ENCODE measurements around the gene DR1.

DR1 gene

DNA sequence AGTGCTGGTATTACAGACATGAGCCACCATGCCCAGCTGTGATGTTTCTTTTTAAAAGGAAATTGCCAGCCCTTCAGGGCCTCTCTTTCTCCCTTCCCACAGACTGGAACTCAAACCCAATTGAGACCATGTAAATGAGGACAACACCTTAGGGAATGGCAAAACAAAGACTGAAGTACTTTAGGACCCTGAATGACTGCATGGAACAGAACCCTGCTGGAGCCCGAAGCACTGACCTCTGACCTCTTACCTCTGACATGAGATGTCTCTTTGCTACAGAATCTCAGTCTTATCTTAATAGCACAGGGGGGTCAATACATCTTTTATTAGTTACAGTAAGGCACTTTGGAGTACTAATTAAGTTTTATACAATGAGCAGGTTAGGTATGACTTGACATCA, 15.5 kb upstream of the DR1 start:
- Mint-ChIP-seq H3K4me3 (no peak overlapping the region), H3K36me3 (ENCODE audit: low read depth) (peaks cover 4% of the 10 kb centered on the region), H3K9me3 (no peaks in the 10 kb centered on the region), H3K4me1 (ENCODE audit: low read depth) (no peaks in the 10 kb centered on the region), H3K27ac (no peak overlapping the region), H3K27me3 (no peaks in the 10 kb centered on the region)

DNA sequence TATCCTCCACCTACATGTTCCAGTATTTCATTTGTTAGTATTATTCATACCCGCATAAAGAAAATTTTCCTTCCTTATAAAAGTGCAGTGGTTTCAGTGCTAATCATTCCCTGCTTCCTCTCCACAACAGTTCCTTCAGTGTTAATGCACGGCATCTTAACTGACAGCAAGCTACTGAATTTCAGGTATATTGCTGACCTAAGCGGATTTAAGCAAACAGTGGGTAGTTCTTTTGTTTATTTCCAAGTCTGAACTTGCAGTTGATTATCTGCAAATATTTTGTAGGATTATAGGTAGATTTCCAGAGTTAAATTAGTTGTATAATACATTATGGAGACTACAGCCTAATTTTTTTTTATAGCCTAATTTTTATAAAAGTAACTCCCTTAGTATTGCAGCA, 15.1 kb upstream of the DR1 start:
- no peak overlapping the region for H3K27ac Mint-ChIP-seq
- no peaks in the 10 kb centered on the region for H3K27me3 Mint-ChIP-seq
- H3K9me3 Mint-ChIP-seq, result no peaks in the 10 kb centered on the region
- no peaks in the 10 kb centered on the region for H3K4me1 Mint-ChIP-seq (ENCODE audit: low read depth)
- no peak overlapping the region for H3K4me3 Mint-ChIP-seq
- H3K36me3 Mint-ChIP-seq (ENCODE audit: low read depth), result peaks cover 5% of the 10 kb centered on the region

GRCh38 chr1:93331412-93331811, 14.3 kb upstream of the DR1 start:
- Mint-ChIP-seq H3K4me3 (no peak overlapping the region), H3K9me3 (no peaks in the 10 kb centered on the region), H3K4me1 (ENCODE audit: low read depth) (no peaks in the 10 kb centered on the region), H3K36me3 (ENCODE audit: low read depth) (peaks cover 9% of the 10 kb centered on the region), H3K27me3 (no peaks in the 10 kb centered on the region), H3K27ac (no peak overlapping the region)

DNA sequence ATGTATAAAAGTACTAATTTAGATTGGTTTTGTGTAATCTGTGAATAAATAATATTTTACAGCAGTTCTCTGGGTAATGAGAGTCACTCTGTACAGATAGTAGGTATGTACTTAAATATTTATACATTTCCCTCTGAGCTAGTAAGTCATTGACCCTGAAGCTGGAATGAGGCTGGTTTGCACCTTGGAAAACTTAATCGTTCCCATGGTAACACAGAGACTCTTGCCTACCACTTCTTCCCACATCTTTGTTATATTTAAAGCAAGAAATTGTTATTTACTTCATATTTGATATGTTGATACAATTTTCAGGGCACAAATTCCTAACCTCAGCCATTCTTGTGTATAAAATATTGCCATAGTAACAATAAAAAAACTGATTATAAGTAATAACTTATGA, 13.3 kb upstream of the DR1 start:
- H3K4me1 Mint-ChIP-seq (ENCODE audit: low read depth), result no peaks in the 10 kb centered on the region
- no peaks in the 10 kb centered on the region for H3K9me3 Mint-ChIP-seq
- no peaks in the 10 kb centered on the region for H3K27me3 Mint-ChIP-seq
- H3K4me3 Mint-ChIP-seq, result no peak overlapping the region
- H3K36me3 Mint-ChIP-seq (ENCODE audit: low read depth), result peaks cover 16% of the 10 kb centered on the region
- no peak overlapping the region for H3K27ac Mint-ChIP-seq

- no peak overlapping the region for H3K27ac Mint-ChIP-seq
- no peaks in the 10 kb centered on the region for H3K9me3 Mint-ChIP-seq
- no peak overlapping the region for H3K4me3 Mint-ChIP-seq
- peaks cover 5% of the 10 kb centered on the region for H3K4me1 Mint-ChIP-seq (ENCODE audit: low read depth)
- H3K36me3 Mint-ChIP-seq (ENCODE audit: low read depth), result peaks cover 31% of the 10 kb centered on the region
- no peaks in the 10 kb centered on the region for H3K27me3 Mint-ChIP-seq
Measured at GRCh38 chr1:93338387-93339146, 7.1 kb upstream of the DR1 start.

GRCh38 chr1:93339171-93339697, 6.5 kb upstream of the DR1 start:
- H3K4me3 Mint-ChIP-seq, result no peak overlapping the region
- H3K36me3 Mint-ChIP-seq (ENCODE audit: low read depth), result peaks cover 31% of the 10 kb centered on the region
- H3K27me3 Mint-ChIP-seq, result no peaks in the 10 kb centered on the region
- H3K9me3 Mint-ChIP-seq, result no peaks in the 10 kb centered on the region
- H3K27ac Mint-ChIP-seq, result no peak overlapping the region
- H3K4me1 Mint-ChIP-seq (ENCODE audit: low read depth), result peaks cover 8% of the 10 kb centered on the region

- Mint-ChIP-seq H3K27me3 (no peaks in the 10 kb centered on the region), H3K4me3 (no peak overlapping the region), H3K9me3 (no peaks in the 10 kb centered on the region), H3K4me1 (ENCODE audit: low read depth) (peaks cover 14% of the 10 kb centered on the region), H3K36me3 (ENCODE audit: low read depth) (peaks cover 31% of the 10 kb centered on the region), H3K27ac (no peak overlapping the region)
Measured at GRCh38 chr1:93340090-93340489, 5.6 kb upstream of the DR1 start.

DNA sequence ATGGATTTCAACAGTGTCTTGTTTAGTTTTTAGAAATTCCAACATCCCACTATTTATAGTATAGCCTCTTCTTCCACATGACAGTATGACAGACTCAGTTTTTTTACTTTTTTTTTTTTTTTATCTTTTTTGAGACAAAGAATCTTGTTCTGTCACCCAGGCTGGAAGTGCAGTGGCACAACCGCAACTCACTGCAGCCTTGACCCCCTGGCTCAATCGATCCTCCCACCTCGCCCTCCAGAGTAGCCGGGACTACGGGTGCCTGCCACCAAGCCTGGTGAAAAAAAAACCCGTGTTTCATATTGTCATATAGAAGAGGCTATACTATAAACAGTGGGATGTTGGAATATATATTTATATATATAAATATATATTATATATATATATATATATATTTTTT, 1.2 kb upstream of the DR1 start:
- no peak overlapping the region for H3K4me3 Mint-ChIP-seq
- peaks cover 27% of the 10 kb centered on the region for H3K4me1 Mint-ChIP-seq (ENCODE audit: low read depth)
- H3K27ac Mint-ChIP-seq, result no peak overlapping the region
- no peaks in the 10 kb centered on the region for H3K27me3 Mint-ChIP-seq
- H3K36me3 Mint-ChIP-seq (ENCODE audit: low read depth), result peaks cover 28% of the 10 kb centered on the region
- no peaks in the 10 kb centered on the region for H3K9me3 Mint-ChIP-seq

- H3K27me3 Mint-ChIP-seq, result no peaks in the 10 kb centered on the region
- peak overlapping the region; percentile 95 for H3K27ac Mint-ChIP-seq
- H3K36me3 Mint-ChIP-seq (ENCODE audit: low read depth), result peaks cover 34% of the 10 kb centered on the region
- peak overlapping the region; percentile 98 for H3K4me3 Mint-ChIP-seq
- H3K9me3 Mint-ChIP-seq, result no peaks in the 10 kb centered on the region
- H3K4me1 Mint-ChIP-seq (ENCODE audit: low read depth), result peaks cover 32% of the 10 kb centered on the region
Measured at GRCh38 chr1:93344886-93345632, 648 bp upstream of the DR1 start.

GRCh38 chr1:93346421-93346993, 800 bp downstream of the DR1 start:
- H3K27me3 Mint-ChIP-seq, result no peaks in the 10 kb centered on the region
- peak overlapping the region; percentile 98 for H3K4me3 Mint-ChIP-seq
- no peaks in the 10 kb centered on the region for H3K9me3 Mint-ChIP-seq
- H3K4me1 Mint-ChIP-seq (ENCODE audit: low read depth), result peaks cover 41% of the 10 kb centered on the region
- peaks cover 43% of the 10 kb centered on the region for H3K36me3 Mint-ChIP-seq (ENCODE audit: low read depth)
- peak overlapping the region; percentile 94 for H3K27ac Mint-ChIP-seq

GRCh38 chr1:93347334-93347899, 1.7 kb downstream of the DR1 start:
- Mint-ChIP-seq H3K4me1 (ENCODE audit: low read depth) (peaks cover 46% of the 10 kb centered on the region), H3K4me3 (peak overlapping the region; percentile 98), H3K36me3 (ENCODE audit: low read depth) (peaks cover 46% of the 10 kb centered on the region), H3K27ac (peak overlapping the region; percentile 94), H3K27me3 (no peaks in the 10 kb centered on the region), H3K9me3 (no peaks in the 10 kb centered on the region)

- Mint-ChIP-seq H3K27me3 (no peaks in the 10 kb centered on the region), H3K36me3 (ENCODE audit: low read depth) (peaks cover 52% of the 10 kb centered on the region), H3K4me3 (peak overlapping the region; percentile 98), H3K27ac (peak overlapping the region; percentile 18), H3K9me3 (no peaks in the 10 kb centered on the region), H3K4me1 (ENCODE audit: low read depth) (peaks cover 52% of the 10 kb centered on the region)
Measured at GRCh38 chr1:93348104-93348728, 2.5 kb downstream of the DR1 start.

DNA sequence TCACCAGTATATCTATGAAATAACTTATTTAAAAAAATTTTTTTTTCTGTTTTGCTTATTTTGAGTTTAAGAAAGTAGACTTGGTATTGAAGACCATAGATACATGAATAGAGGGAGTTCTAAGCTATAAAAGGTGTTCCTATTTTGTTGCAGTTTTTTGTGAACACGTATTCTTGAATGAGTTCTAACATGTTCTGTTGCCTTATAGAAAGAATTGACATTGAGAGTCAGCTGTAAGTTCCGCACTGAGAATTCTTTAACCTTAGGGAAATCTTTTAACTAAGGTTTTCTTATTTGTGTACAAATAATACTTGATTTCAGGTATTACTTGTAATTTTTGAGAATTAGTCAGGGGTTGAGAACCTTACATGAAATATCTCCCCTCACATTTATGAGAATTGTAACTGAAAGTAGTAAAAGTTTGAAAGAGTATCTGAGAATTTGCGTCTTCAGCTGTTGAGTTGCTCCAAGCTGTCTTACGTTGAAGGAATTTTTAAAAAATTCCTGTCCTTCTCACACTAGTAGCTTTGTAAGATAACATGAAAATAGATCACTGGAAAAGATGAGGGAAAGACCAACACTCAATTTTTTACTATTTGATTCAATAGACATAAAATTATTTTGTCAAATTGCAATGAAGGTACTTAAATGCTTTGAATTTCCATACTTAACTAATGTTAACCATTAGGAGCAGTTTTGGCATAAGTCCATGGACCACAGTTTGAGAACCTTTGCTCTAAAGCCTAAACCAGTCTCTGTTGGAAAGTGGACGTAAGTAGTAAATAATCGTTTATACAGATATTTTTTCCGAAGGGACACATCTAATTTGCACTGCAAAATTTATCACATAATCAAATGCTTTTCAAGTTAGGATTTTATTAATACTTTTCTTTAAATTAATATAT, 3.8 kb downstream of the DR1 start:
- no peaks in the 10 kb centered on the region for H3K9me3 Mint-ChIP-seq
- peaks cover 53% of the 10 kb centered on the region for H3K4me1 Mint-ChIP-seq (ENCODE audit: low read depth)
- H3K27ac Mint-ChIP-seq, result peak overlapping the region; percentile 70
- H3K4me3 Mint-ChIP-seq, result peak overlapping the region; percentile 98
- H3K36me3 Mint-ChIP-seq (ENCODE audit: low read depth), result peaks cover 62% of the 10 kb centered on the region
- no peaks in the 10 kb centered on the region for H3K27me3 Mint-ChIP-seq

- H3K36me3 Mint-ChIP-seq (ENCODE audit: low read depth), result peaks cover 71% of the 10 kb centered on the region
- H3K27me3 Mint-ChIP-seq, result no peaks in the 10 kb centered on the region
- H3K4me3 Mint-ChIP-seq, result peak overlapping the region; percentile 57
- H3K27ac Mint-ChIP-seq, result no peak overlapping the region
- H3K4me1 Mint-ChIP-seq (ENCODE audit: low read depth), result peaks cover 54% of the 10 kb centered on the region
- H3K9me3 Mint-ChIP-seq, result no peaks in the 10 kb centered on the region
Measured at GRCh38 chr1:93350322-93350721, 4.6 kb downstream of the DR1 start.

All from stimulated activated naive CD8-positive, alpha-beta T cell treated with anti-CD3 and anti-CD28 coated beads, Interleukin-15, Interleukin-2, amounts not matched to agents 100 ng/mL and 50 ng/mL, for 24 hours (primary cell).